Measurements from ENCODE around the gene AFM. TPM values are rescaled to one million over a fixed set of nuclear protein-coding genes. Genes with fewer than 3 reads are reported as not detected.

Gene AFM
- total and polyA plus RNA-seq, 2 of the 13 experiments (the other 11 are each of a cell fraction or from before 2014, with no cell fraction given) = 0.13 to 1.8 TPM

DNA sequence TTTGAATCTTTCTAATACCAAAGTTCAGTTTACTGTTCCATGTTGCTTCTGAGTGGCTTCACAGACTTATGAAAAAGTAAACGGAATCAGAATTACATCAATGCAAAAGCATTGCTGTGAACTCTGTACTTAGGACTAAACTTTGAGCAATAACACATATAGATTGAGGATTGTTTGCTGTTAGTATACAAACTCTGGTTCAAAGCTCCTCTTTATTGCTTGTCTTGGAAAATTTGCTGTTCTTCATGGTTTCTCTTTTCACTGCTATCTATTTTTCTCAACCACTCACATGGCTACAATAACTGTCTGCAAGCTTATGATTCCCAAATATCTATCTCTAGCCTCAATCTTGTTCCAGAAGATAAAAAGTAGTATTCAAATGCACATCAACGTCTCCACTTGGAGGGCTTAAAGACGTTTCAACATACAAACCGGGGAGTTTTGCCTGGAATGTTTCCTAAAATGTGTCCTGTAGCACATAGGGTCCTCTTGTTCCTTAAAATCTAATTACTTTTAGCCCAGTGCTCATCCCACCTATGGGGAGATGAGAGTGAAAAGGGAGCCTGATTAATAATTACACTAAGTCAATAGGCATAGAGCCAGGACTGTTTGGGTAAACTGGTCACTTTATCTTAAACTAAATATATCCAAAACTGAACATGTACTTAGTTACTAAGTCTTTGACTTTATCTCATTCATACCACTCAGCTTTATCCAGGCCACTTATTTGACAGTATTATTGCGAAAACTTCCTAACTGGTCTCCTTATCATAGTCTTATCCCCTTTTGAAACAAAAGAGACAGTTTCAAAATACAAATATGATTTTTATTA, 49.2 kb upstream of the AFM start (continued):
- TF ChIP-seq PAF1 (CRISPR knock-in tag; IDR thresholded peaks at IDR 0.05) = no peak
- TF ChIP-seq HNRNPUL1 (IDR thresholded peaks at IDR 0.05; ENCODE audit: low read depth, low read length) = peak; percentile 92
- no peak for TF ChIP-seq ZNF782 (CRISPR knock-in tag; IDR thresholded peaks at IDR 0.05; ENCODE audit: borderline replicate concordance)
- TF ChIP-seq, protein P1, sequence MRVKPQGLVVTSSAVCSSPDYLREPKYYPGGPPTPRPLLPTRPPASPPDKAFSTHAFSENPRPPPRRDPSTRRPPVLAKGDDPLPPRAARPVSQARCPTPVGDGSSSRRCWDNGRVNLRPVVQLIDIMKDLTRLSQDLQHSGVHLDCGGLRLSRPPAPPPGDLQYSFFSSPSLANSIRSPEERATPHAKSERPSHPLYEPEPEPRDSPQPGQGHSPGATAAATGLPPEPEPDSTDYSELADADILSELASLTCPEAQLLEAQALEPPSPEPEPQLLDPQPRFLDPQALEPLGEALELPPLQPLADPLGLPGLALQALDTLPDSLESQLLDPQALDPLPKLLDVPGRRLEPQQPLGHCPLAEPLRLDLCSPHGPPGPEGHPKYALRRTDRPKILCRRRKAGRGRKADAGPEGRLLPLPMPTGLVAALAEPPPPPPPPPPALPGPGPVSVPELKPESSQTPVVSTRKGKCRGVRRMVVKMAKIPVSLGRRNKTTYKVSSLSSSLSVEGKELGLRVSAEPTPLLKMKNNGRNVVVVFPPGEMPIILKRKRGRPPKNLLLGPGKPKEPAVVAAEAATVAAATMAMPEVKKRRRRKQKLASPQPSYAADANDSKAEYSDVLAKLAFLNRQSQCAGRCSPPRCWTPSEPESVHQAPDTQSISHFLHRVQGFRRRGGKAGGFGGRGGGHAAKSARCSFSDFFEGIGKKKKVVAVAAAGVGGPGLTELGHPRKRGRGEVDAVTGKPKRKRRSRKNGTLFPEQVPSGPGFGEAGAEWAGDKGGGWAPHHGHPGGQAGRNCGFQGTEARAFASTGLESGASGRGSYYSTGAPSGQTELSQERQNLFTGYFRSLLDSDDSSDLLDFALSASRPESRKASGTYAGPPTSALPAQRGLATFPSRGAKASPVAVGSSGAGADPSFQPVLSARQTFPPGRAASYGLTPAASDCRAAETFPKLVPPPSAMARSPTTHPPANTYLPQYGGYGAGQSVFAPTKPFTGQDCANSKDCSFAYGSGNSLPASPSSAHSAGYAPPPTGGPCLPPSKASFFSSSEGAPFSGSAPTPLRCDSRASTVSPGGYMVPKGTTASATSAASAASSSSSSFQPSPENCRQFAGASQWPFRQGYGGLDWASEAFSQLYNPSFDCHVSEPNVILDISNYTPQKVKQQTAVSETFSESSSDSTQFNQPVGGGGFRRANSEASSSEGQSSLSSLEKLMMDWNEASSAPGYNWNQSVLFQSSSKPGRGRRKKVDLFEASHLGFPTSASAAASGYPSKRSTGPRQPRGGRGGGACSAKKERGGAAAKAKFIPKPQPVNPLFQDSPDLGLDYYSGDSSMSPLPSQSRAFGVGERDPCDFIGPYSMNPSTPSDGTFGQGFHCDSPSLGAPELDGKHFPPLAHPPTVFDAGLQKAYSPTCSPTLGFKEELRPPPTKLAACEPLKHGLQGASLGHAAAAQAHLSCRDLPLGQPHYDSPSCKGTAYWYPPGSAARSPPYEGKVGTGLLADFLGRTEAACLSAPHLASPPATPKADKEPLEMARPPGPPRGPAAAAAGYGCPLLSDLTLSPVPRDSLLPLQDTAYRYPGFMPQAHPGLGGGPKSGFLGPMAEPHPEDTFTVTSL (CRISPR knock-in tag; IDR thresholded peaks at IDR 0.05; ENCODE audit: borderline replicate concordance) = peak; percentile 38; the same call in 1 of the 2 replicates
- TF ChIP-seq GATA4 (IDR thresholded peaks at IDR 0.05; ENCODE audit: borderline replicate concordance, low read depth) = peak; percentile 95
- 0 out of 2 replicates have a peak, but pooled peaks have one; percentile 54 for TF ChIP-seq KLF12 (CRISPR knock-in tag; IDR thresholded peaks at IDR 0.05; ENCODE audit: borderline replicate concordance)
- TF ChIP-seq MXD4 (CRISPR knock-in tag; IDR thresholded peaks at IDR 0.05) = peak; percentile 44; the same call in 1 of the 2 replicates
- TF ChIP-seq ZNF546 (CRISPR knock-in tag; conservative IDR thresholded peaks at IDR 0.05) = no peak
- peak; percentile 96 to 100 for TF ChIP-seq EP300 (IDR thresholded peaks at IDR 0.05; ENCODE audit: low read depth in 2 of 2, low read length in 2 of 2)
- TF ChIP-seq EP300 (CRISPR knock-in tag; IDR thresholded peaks at IDR 0.05; ENCODE audit: borderline replicate concordance) = peak; percentile 95
- TF ChIP-seq, protein P2, sequence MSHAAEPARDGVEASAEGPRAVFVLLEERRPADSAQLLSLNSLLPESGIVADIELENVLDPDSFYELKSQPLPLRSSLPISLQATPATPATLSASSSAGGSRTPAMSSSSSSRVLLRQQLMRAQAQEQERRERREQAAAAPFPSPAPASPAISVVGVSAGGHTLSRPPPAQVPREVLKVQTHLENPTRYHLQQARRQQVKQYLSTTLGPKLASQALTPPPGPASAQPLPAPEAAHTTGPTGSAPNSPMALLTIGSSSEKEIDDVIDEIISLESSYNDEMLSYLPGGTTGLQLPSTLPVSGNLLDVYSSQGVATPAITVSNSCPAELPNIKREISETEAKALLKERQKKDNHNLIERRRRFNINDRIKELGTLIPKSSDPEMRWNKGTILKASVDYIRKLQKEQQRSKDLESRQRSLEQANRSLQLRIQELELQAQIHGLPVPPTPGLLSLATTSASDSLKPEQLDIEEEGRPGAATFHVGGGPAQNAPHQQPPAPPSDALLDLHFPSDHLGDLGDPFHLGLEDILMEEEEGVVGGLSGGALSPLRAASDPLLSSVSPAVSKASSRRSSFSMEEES (CRISPR knock-in tag; IDR thresholded peaks at IDR 0.05) = peak; percentile 70
- TF ChIP-seq, protein P3, sequence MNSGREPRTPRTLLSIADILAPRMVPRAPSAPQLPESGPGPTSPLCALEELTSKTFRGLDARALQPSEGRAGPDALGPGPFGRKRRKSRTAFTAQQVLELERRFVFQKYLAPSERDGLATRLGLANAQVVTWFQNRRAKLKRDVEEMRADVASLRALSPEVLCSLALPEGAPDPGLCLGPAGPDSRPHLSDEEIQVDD (CRISPR knock-in tag; IDR thresholded peaks at IDR 0.05; ENCODE audit: borderline replicate concordance) = no peak
- TF ChIP-seq FOXK2 (IDR thresholded peaks at IDR 0.05) = peak; percentile 67
- TF ChIP-seq, protein P4, sequence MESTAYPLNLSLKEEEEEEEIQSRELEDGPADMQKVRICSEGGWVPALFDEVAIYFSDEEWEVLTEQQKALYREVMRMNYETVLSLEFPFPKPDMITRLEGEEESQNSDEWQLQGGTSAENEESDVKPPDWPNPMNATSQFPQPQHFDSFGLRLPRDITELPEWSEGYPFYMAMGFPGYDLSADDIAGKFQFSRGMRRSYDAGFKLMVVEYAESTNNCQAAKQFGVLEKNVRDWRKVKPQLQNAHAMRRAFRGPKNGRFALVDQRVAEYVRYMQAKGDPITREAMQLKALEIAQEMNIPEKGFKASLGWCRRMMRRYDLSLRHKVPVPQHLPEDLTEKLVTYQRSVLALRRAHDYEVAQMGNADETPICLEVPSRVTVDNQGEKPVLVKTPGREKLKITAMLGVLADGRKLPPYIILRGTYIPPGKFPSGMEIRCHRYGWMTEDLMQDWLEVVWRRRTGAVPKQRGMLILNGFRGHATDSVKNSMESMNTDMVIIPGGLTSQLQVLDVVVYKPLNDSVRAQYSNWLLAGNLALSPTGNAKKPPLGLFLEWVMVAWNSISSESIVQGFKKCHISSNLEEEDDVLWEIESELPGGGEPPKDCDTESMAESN (CRISPR knock-in tag; conservative IDR thresholded peaks at IDR 0.05) = no peak
- TF ChIP-seq YY1 (IDR thresholded peaks at IDR 0.05; ENCODE audit: insufficient read depth, insufficient replicate concordance, low read depth, low read length) = peak; percentile 13
- TF ChIP-seq ZNF160 (CRISPR knock-in tag; IDR thresholded peaks at IDR 0.05) = no peak
- TF ChIP-seq MED8 (CRISPR knock-in tag; IDR thresholded peaks at IDR 0.05; ENCODE audit: insufficient replicate concordance) = peak; percentile 95
- no peak for TF ChIP-seq KDM2A (CRISPR knock-in tag; IDR thresholded peaks at IDR 0.05; ENCODE audit: borderline replicate concordance, low read depth)
